Measurements from ENCODE around the gene LRP6. TPM values are rescaled to one million over a fixed set of nuclear protein-coding genes. Genes with fewer than 3 reads are reported as not detected.

Gene LRP6
- total and polyA plus RNA-seq, 10 of the 15 experiments (the other 5 are each of a cell fraction or from before 2014, with no cell fraction given), result 1.5 to 14.9 (median 6.1) TPM

GRCh38 chr12:12171991-12172511, 94.8 kb downstream of the LRP6 start (continued):
- TF ChIP-seq BCL3 (IDR thresholded peaks at IDR 0.05; ENCODE audit: borderline replicate concordance, insufficient read depth, low read depth, low read length, poor library complexity, severe bottlenecking), result no peak
- TF ChIP-seq MYC (IDR thresholded peaks at IDR 0.05; ENCODE audit: insufficient read depth, insufficient read length, insufficient replicate concordance, low read length, severe bottlenecking), result no peak
- no peak for TF ChIP-seq FOS (IDR thresholded peaks at IDR 0.05; ENCODE audit: borderline replicate concordance, extremely low read depth, insufficient read length)
- no peak for TF ChIP-seq LARP7 (IDR thresholded peaks at IDR 0.05)
- TF ChIP-seq ZSCAN29 (IDR thresholded peaks at IDR 0.05), result no peak
- peak; percentile 60; the same call in 1 of the 2 replicates for TF ChIP-seq MXI1 (IDR thresholded peaks at IDR 0.05; ENCODE audit: low read depth, low read length)
- no peak for TF ChIP-seq E2F8 (IDR thresholded peaks at IDR 0.05; ENCODE audit: low read depth, partially characterized antibody)
- no peak for TF ChIP-seq ATF3 (IDR thresholded peaks at IDR 0.05; ENCODE audit: borderline replicate concordance, extremely low read depth, low read depth, low read length)
- peak; percentile 79 for TF ChIP-seq ATF2 (IDR thresholded peaks at IDR 0.05; ENCODE audit: low read length)
- TF ChIP-seq TARDBP (IDR thresholded peaks at IDR 0.05; ENCODE audit: borderline replicate concordance), result no peak
- no peak for TF ChIP-seq RBBP5 (conservative IDR thresholded peaks at IDR 0.05)
- no peak for TF ChIP-seq SREBF1 (IDR thresholded peaks at IDR 0.05; ENCODE audit: low read length)
- peak; percentile 81; the same call in 1 of the 2 replicates for TF ChIP-seq STAT3 (IDR thresholded peaks at IDR 0.05; ENCODE audit: low read depth, low read length)
- TF ChIP-seq ZBTB11 (CRISPR knock-in tag; IDR thresholded peaks at IDR 0.05), result no peak
- TF ChIP-seq SP1 (IDR thresholded peaks at IDR 0.05; ENCODE audit: low read depth, low read length), result no peak
- peak; percentile 77 for TF ChIP-seq NR2F1 (conservative IDR thresholded peaks at IDR 0.05)
- no peak for TF ChIP-seq SIX5 (IDR thresholded peaks at IDR 0.05; ENCODE audit: low read depth, low read length, severe bottlenecking)
- TF ChIP-seq SUPT20H (IDR thresholded peaks at IDR 0.05; ENCODE audit: borderline replicate concordance, control insufficient read depth, low read depth, low read length), result no peak
- TF ChIP-seq ELK1 (IDR thresholded peaks at IDR 0.05; ENCODE audit: low read depth, low read length), result no peak

Data from GM12878 (cell line).